ENCODE data around the gene UCN. TPM values are rescaled to one million over a fixed set of nuclear protein-coding genes. Genes with fewer than 3 reads are reported as not detected.

The UCN gene
- total and polyA plus RNA-seq, 10 of the 15 experiments (the other 5 are each of a cell fraction or from before 2014, with no cell fraction given): 0.10 to 3.8 (median 1.1) TPM; not detected in 1

DNA sequence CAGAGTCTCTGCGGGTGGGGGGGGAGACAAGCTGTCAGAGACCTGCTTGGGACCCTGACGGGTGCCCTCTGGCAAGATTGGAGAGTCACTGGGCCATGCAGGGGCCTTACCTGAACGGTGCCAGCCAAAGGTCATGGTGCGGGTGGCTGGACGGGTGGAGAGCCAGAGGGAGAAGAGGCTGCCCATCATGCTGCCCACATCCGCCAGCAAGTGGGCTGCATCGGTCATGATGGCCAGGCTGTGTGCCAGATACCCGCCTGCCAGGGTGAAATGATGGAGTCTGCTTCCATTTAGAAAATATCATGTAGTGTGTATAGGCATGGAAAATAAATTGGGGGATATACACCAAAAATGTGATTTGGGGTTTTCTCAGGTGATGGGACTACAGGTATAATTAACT is 50.2 kb downstream of the UCN start:
- Histone ChIP-seq H3K27me3 (replicated peaks in 1 of 2; ENCODE audit: control insufficient read depth in 2 of 2, insufficient read depth in 2 of 2, low read length in 1 of 2) (peaks cover 13 to 20% of the 10 kb centered on the region in 2 experiments), H3K4me1 (ENCODE audit: control insufficient read depth, insufficient read depth, low read length) (no peaks in the 10 kb centered on the region), H3K4me2 (ENCODE audit: control insufficient read depth, insufficient read depth) (no peak overlapping the region), H3K9me3 (replicated peaks; ENCODE audit: control insufficient read depth, insufficient read depth, low read length) (no peaks in the 10 kb centered on the region), H3K9ac (ENCODE audit: control insufficient read depth, insufficient read depth, low read length) (no peak overlapping the region), H2AFZ (ENCODE audit: control insufficient read depth, low read depth, low read length) (no peak overlapping the region), H3K27ac (ENCODE audit: control insufficient read depth, insufficient read depth) (no peak overlapping the region), H3K4me3 (no peak overlapping the region), H3K36me3 (ENCODE audit: control insufficient read depth in 2 of 2, insufficient read depth in 2 of 2, low read length in 1 of 2) (no peaks in the 10 kb centered on the region), H3K79me2 (ENCODE audit: control insufficient read depth, insufficient read depth, low read length) (no peaks in the 10 kb centered on the region), H4K20me1 (ENCODE audit: control insufficient read depth, insufficient read depth) (no peaks in the 10 kb centered on the region)
- no peak for DNase-seq (ENCODE audit: low read depth, low spot score)
- in situ Hi-C loops (cut with MboI): no loop called here
- FAIRE-seq: no peak
- intact Hi-C loops (cut with micrococcal nuclease; ENCODE audit: unreplicated experiment): no loop called here
- 54% methylated on average over 8 of the region's 8 CpGs for WGBS (ENCODE audit: insufficient coverage, insufficient replicate concordance, low lambda C conversion rate, missing lambda C conversion rate)
- POLR2A ChIA-PET: no interaction called here
- no peak for ATAC-seq
- TF ChIP-seq ASH2L (IDR thresholded peaks at IDR 0.05; ENCODE audit: borderline replicate concordance, low read depth) (no peak), SUPT20H (IDR thresholded peaks at IDR 0.05; ENCODE audit: borderline replicate concordance, control insufficient read depth, low read depth, low read length) (no peak), POU2F2 (IDR thresholded peaks at IDR 0.05; ENCODE audit: borderline replicate concordance, low read depth, low read length) (no peak), IRF4 (IDR thresholded peaks at IDR 0.05; ENCODE audit: low read depth, low read length) (no peak), HDAC6 (IDR thresholded peaks at IDR 0.05; ENCODE audit: unreplicated experiment) (no peak), CBX3 (IDR thresholded peaks at IDR 0.05; ENCODE audit: borderline replicate concordance, low read depth) (no peak), TAF1 (IDR thresholded peaks at IDR 0.05; ENCODE audit: borderline replicate concordance, low read depth, low read length) (no peak), NRF1 (conservative IDR thresholded peaks at IDR 0.05; ENCODE audit: low read depth, low read length) (no peak), ZNF592 (IDR thresholded peaks at IDR 0.05) (no peak), STAT1 (conservative IDR thresholded peaks at IDR 0.05) (no peak), GABPA (IDR thresholded peaks at IDR 0.05; ENCODE audit: low read depth) (no peak), CHD4 (IDR thresholded peaks at IDR 0.05) (no peak), RELA (IDR thresholded peaks at IDR 0.05; ENCODE audit: borderline replicate concordance, partially characterized antibody) (no peak), TCF7 (IDR thresholded peaks at IDR 0.05; ENCODE audit: borderline replicate concordance) (no peak), TARDBP (IDR thresholded peaks at IDR 0.05; ENCODE audit: borderline replicate concordance) (no peak), CBFB (IDR thresholded peaks at IDR 0.05; ENCODE audit: low read depth) (no peak), IKZF1 (conservative IDR thresholded peaks at IDR 0.05) (no peak)
- BruUV-seq (replicated peaks): no TSS peak
- RAD21 ChIA-PET (ENCODE audit: unreplicated experiment): no interaction called here
- CTCF ChIA-PET: no interaction called here
- SMC1A ChIA-PET (ENCODE audit: uncharacterized antibody, unreplicated experiment): no interaction called here

Data from GM12878 (cell line).